ENCODE measurements around the gene HAUS6.

Gene HAUS6

GRCh38 chr9:19130436-19130835, 27.7 kb upstream of the HAUS6 start:
- no peaks in the 10 kb centered on the region for H4K20me1 ChIP-seq (ENCODE audit: insufficient read depth, low read length)
- H3K27me3 ChIP-seq (replicated peaks; ENCODE audit: insufficient read depth, low read length), result no peaks in the 10 kb centered on the region
- H2AFZ ChIP-seq (ENCODE audit: low read length), result no peak overlapping the region
- H3K36me3 ChIP-seq (replicated peaks; ENCODE audit: insufficient read depth, low read length), result no peaks in the 10 kb centered on the region
- H3K9me2 ChIP-seq (replicated peaks; ENCODE audit: insufficient read depth, low read length), result no peaks in the 10 kb centered on the region
- no peak overlapping the region for H3K9ac ChIP-seq (ENCODE audit: low read length)
- TF ChIP-seq EZH2 (optimal IDR thresholded peaks at IDR 0.05; ENCODE audit: low read depth, low read length) (no peak), EZH2phosphoT487 (IDR thresholded peaks at IDR 0.05; ENCODE audit: low read length) (no peak), CTCF (IDR thresholded peaks at IDR 0.05; ENCODE audit: low read length) (no peak)
- no peaks in the 10 kb centered on the region for H3K9me3 ChIP-seq (replicated peaks; ENCODE audit: insufficient read depth, low read length)
- no peak overlapping the region for H3K4me3 ChIP-seq (ENCODE audit: low read length)
- no peak overlapping the region for H3K4me2 ChIP-seq (ENCODE audit: low read depth, low read length)
- no peaks in the 10 kb centered on the region for H3F3A ChIP-seq (ENCODE audit: insufficient read depth, low read length)
- peaks cover 6% of the 10 kb centered on the region; the same call in 1 of the 2 replicates for H3K79me2 ChIP-seq (ENCODE audit: low read length)
- no peaks in the 10 kb centered on the region for H3K4me1 ChIP-seq (ENCODE audit: low read length)
- no peak overlapping the region for H3K27ac ChIP-seq (ENCODE audit: low read length)
- no peak for DNase-seq

DNA sequence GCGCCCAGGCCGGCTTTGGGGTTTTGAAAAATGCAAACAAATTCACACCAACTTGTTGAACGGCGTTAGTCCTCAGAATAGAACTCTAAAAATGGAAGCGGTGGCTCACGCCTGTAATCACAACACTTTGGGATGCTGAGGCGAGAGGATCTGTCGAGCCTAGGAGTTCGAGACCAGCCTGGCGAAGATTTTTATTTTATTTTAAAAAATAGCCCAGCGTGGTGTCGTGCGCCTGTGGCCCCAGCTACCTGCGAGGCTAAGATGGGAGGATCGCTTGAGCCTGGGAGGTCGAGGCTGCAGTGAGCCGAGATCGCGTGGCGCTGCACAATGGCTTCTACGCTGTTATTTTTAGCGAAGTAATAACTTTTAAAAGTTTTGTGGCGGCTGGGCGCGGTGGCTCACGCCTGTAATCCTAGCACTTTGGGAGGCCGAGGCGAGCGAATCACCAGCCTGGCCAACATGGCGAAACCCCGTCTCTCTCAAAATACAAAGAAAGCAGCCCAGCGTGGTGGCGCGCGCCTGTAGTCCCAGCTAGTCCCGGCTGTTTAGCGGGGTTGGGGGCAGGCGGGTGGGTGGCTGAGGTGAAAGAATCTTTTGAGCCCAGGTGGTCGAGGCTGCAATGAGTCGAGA, 25.3 kb upstream of the HAUS6 start:
- Histone ChIP-seq H3K4me3 (ENCODE audit: low read length) (peak overlapping the region; percentile 72), H3K36me3 (replicated peaks; ENCODE audit: insufficient read depth, low read length) (no peaks in the 10 kb centered on the region), H2AFZ (ENCODE audit: low read length) (peak overlapping the region; percentile 67; the same call in 1 of the 2 replicates), H3K9me2 (replicated peaks; ENCODE audit: insufficient read depth, low read length) (no peaks in the 10 kb centered on the region), H3K27me3 (replicated peaks; ENCODE audit: insufficient read depth, low read length) (no peaks in the 10 kb centered on the region), H4K20me1 (ENCODE audit: insufficient read depth, low read length) (no peaks in the 10 kb centered on the region), H3F3A (ENCODE audit: insufficient read depth, low read length) (no peaks in the 10 kb centered on the region), H3K27ac (ENCODE audit: low read length) (peak overlapping the region; percentile 74; the same call in 1 of the 2 replicates), H3K9me3 (replicated peaks; ENCODE audit: insufficient read depth, low read length) (no peaks in the 10 kb centered on the region), H3K79me2 (ENCODE audit: low read length) (peaks cover 6% of the 10 kb centered on the region; the same call in 1 of the 2 replicates), H3K4me2 (ENCODE audit: low read depth, low read length) (peak overlapping the region; percentile 65), H3K4me1 (ENCODE audit: low read length) (no peaks in the 10 kb centered on the region), H3K9ac (ENCODE audit: low read length) (peak overlapping the region; percentile 78)
- TF ChIP-seq EZH2phosphoT487 (IDR thresholded peaks at IDR 0.05; ENCODE audit: low read length) (no peak), EZH2 (optimal IDR thresholded peaks at IDR 0.05; ENCODE audit: low read depth, low read length) (no peak), CTCF (IDR thresholded peaks at IDR 0.05; ENCODE audit: low read length) (no peak)
- DNase-seq, result no peak

DNA sequence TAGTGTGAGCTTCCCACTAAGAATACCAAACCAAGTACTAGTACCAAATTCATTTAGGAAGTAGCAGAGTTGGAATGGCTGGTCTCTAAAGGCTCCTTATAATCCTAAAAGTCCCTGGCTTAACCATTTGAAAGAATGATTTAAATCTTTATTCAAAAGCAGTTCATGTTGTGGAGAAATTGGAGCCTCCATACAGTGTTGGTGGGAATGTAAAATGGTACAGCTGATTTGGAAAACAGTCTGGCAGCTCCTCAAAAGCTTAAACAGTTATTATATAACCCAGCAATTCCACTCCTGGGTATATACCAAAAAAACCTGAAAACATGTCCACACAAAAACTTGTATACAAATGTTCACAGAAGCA, 21.7 kb upstream of the HAUS6 start:
- no peak for DNase-seq
- Histone ChIP-seq H3K9me2 (replicated peaks; ENCODE audit: insufficient read depth, low read length) (no peaks in the 10 kb centered on the region), H3K4me2 (ENCODE audit: low read depth, low read length) (no peak overlapping the region), H3K4me1 (ENCODE audit: low read length) (no peaks in the 10 kb centered on the region), H2AFZ (ENCODE audit: low read length) (no peak overlapping the region), H3K27me3 (replicated peaks; ENCODE audit: insufficient read depth, low read length) (no peaks in the 10 kb centered on the region), H3K27ac (ENCODE audit: low read length) (no peak overlapping the region), H3K36me3 (replicated peaks; ENCODE audit: insufficient read depth, low read length) (no peaks in the 10 kb centered on the region), H3K79me2 (ENCODE audit: low read length) (peaks cover 6% of the 10 kb centered on the region; the same call in 1 of the 2 replicates), H3K9ac (ENCODE audit: low read length) (no peak overlapping the region), H3K4me3 (ENCODE audit: low read length) (no peak overlapping the region), H3F3A (ENCODE audit: insufficient read depth, low read length) (no peaks in the 10 kb centered on the region), H3K9me3 (replicated peaks; ENCODE audit: insufficient read depth, low read length) (no peaks in the 10 kb centered on the region), H4K20me1 (ENCODE audit: insufficient read depth, low read length) (no peaks in the 10 kb centered on the region)
- TF ChIP-seq EZH2phosphoT487 (IDR thresholded peaks at IDR 0.05; ENCODE audit: low read length) (no peak), CTCF (IDR thresholded peaks at IDR 0.05; ENCODE audit: low read length) (no peak), EZH2 (optimal IDR thresholded peaks at IDR 0.05; ENCODE audit: low read depth, low read length) (no peak)
